ENCODE data around the gene EPHB1.

DNA sequence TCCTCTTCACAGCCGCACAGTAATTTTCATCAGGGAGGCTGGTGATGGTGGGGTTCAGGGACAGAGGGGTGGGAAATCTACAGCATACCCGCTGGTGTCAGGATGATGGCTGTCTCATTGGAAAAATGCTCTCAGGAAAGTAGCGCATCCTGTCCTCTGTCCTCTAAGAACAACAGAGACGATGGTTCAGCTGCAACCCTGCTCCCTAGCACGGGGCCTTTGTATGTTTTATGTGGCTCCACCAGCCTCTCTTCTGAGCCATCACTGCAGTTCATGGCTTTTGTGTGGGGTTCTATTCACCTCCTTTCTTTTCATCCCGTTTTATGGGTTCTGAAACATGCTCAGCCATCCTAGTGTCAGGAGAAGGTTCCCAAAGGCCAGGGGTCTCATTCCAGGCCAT is 68.9 kb downstream of the EPHB1 start:
- TF ChIP-seq CTCF (IDR thresholded peaks at IDR 0.05) (no peak), POLR2A (IDR thresholded peaks at IDR 0.05) (no peak)

Measured in thyroid gland (tissue), 4 donors.